GM23338 (cell line): Measurements from ENCODE around the gene IDUA. TPM values are rescaled to one million over a fixed set of nuclear protein-coding genes. Genes with fewer than 3 reads are reported as not detected.

ENCODE experiments used
- ETS1 ChIP-seq: IDR thresholded peaks from 2 replicates; pipeline ENCODE4 v1.6.1; 2016; ENCODE audit warnings: antibody characterized with exemption
- EZH2phosphoT487 ChIP-seq: fragments of 200-600 bp; sonication (generic); IDR thresholded peaks from one replicate; pipeline ENCODE4 v1.8.1; 2018; ENCODE audit warnings: antibody characterized with exemption; ENCODE audit not compliant: unreplicated experiment
- JUNB ChIP-seq: IDR thresholded peaks from one replicate; pipeline ENCODE4 v1.6.1; 2016; ENCODE audit warnings: antibody characterized with exemption; ENCODE audit not compliant: unreplicated experiment
- NANOG ChIP-seq: IDR thresholded peaks from 2 replicates; pipeline ENCODE4 v1.6.1; 2016; ENCODE audit warnings: antibody characterized with exemption, borderline replicate concordance
- REST ChIP-seq: IDR thresholded peaks from one replicate; pipeline ENCODE4 v1.6.1; 2018; ENCODE audit warnings: antibody characterized with exemption; ENCODE audit not compliant: unreplicated experiment
- polyA plus RNA-seq: library from polyadenylated mRNA; unstranded; fragments of >200 nt; fragmentation: Nextera tagmentation; extraction: Ambion mirVana; gene quantifications from 2 replicates; pipeline ENCODE4 v1.2.1, GENCODE V29; 2016
- total RNA-seq: library from RNA; depleted of rRNA; stranded (reverse); fragments of >200 nt; shearing (Covaris generic); gene quantifications from 2 replicates; pipeline ENCODE4 v1.2.3, GENCODE V29; 2014
- TF ChIP-seq, protein P1 (sequence below): fragments of 250-450 bp; sonication (Bioruptor Pico); IDR thresholded peaks from 2 replicates; pipeline ENCODE4 v1.5.0; 2020; ENCODE audit warnings: mild to moderate bottlenecking, moderate library complexity

The IDUA gene
- total and polyA plus RNA-seq, 2 experiments from 2014 or later = 1.3 to 6.1 TPM

GRCh38 chr4:1041147-1041935 lies 54.5 kb downstream of the IDUA start (continued):
- TF ChIP-seq, protein P1, sequence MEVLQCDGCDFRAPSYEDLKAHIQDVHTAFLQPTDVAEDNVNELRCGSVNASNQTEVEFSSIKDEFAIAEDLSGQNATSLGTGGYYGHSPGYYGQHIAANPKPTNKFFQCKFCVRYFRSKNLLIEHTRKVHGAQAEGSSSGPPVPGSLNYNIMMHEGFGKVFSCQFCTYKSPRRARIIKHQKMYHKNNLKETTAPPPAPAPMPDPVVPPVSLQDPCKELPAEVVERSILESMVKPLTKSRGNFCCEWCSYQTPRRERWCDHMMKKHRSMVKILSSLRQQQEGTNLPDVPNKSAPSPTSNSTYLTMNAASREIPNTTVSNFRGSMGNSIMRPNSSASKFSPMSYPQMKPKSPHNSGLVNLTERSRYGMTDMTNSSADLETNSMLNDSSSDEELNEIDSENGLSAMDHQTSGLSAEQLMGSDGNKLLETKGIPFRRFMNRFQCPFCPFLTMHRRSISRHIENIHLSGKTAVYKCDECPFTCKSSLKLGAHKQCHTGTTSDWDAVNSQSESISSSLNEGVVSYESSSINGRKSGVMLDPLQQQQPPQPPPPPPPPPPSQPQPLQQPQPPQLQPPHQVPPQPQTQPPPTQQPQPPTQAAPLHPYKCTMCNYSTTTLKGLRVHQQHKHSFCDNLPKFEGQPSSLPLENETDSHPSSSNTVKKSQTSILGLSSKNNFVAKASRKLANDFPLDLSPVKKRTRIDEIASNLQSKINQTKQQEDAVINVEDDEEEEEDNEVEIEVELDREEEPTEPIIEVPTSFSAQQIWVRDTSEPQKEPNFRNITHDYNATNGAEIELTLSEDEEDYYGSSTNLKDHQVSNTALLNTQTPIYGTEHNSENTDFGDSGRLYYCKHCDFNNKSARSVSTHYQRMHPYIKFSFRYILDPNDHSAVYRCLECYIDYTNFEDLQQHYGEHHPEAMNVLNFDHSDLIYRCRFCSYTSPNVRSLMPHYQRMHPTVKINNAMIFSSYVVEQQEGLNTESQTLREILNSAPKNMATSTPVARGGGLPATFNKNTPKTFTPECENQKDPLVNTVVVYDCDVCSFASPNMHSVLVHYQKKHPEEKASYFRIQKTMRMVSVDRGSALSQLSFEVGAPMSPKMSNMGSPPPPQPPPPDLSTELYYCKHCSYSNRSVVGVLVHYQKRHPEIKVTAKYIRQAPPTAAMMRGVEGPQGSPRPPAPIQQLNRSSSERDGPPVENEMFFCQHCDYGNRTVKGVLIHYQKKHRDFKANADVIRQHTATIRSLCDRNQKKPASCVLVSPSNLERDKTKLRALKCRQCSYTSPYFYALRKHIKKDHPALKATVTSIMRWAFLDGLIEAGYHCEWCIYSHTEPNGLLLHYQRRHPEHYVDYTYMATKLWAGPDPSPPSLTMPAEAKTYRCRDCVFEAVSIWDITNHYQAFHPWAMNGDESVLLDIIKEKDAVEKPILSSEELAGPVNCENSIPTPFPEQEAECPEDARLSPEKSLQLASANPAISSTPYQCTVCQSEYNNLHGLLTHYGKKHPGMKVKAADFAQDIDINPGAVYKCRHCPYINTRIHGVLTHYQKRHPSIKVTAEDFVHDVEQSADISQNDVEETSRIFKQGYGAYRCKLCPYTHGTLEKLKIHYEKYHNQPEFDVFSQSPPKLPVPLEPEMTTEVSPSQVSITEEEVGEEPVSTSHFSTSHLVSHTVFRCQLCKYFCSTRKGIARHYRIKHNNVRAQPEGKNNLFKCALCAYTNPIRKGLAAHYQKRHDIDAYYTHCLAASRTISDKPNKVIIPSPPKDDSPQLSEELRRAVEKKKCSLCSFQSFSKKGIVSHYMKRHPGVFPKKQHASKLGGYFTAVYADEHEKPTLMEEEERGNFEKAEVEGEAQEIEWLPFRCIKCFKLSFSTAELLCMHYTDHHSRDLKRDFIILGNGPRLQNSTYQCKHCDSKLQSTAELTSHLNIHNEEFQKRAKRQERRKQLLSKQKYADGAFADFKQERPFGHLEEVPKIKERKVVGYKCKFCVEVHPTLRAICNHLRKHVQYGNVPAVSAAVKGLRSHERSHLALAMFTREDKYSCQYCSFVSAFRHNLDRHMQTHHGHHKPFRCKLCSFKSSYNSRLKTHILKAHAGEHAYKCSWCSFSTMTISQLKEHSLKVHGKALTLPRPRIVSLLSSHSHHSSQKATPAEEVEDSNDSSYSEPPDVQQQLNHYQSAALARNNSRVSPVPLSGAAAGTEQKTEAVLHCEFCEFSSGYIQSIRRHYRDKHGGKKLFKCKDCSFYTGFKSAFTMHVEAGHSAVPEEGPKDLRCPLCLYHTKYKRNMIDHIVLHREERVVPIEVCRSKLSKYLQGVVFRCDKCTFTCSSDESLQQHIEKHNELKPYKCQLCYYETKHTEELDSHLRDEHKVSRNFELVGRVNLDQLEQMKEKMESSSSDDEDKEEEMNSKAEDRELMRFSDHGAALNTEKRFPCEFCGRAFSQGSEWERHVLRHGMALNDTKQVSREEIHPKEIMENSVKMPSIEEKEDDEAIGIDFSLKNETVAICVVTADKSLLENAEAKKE (CRISPR knock-in tag) = no peak
- TF ChIP-seq EZH2phosphoT487 (no peak), NANOG (no peak), JUNB (no peak), REST (no peak), ETS1 (no peak)
